ENCODE data around the gene MYH10. TPM values are rescaled to one million over a fixed set of nuclear protein-coding genes. Genes with fewer than 3 reads are reported as not detected.

Gene MYH10
- total and polyA plus RNA-seq, 9 of the 15 experiments (the other 6 are each of a cell fraction or from before 2014, with no cell fraction given): 16.3 to 95.3 (median 39.7) TPM

GRCh38 chr17:8651013-8651412 lies 20.5 kb upstream of the MYH10 start:
- Histone ChIP-seq H3K36me3 (ENCODE audit: control insufficient read depth, insufficient read depth, low read length) (no peaks in the 10 kb centered on the region), H3K9ac (ENCODE audit: insufficient read depth in 1 of 2, low read depth in 2 of 2, low read length in 2 of 2) (no peak overlapping the region), H3K4me2 (ENCODE audit: insufficient read depth, low read length) (no peak overlapping the region), H3K4me1 (replicated peaks in 1 of 2; ENCODE audit: control insufficient read depth in 2 of 2, insufficient read depth in 2 of 2, low read length in 2 of 2) (no peaks in the 10 kb centered on the region), H2AFZ (ENCODE audit: low read depth, low read length) (no peak overlapping the region), H3K9me1 (ENCODE audit: control insufficient read depth, insufficient read depth, low read length) (no peaks in the 10 kb centered on the region), H3K79me2 (ENCODE audit: control insufficient read depth, insufficient read depth, low read length) (no peaks in the 10 kb centered on the region), H3K27me3 (ENCODE audit: control insufficient read depth in 2 of 2, insufficient read depth in 2 of 2, low read length in 2 of 2) (peaks cover 9 to 49% of the 10 kb centered on the region in 2 experiments; a peak in 4 of 5 replicates), H3K27ac (ENCODE audit: extremely low read depth, low read depth, low read length) (no peak overlapping the region), H4K20me1 (replicated peaks; ENCODE audit: control insufficient read depth, insufficient read depth, low read length) (no peaks in the 10 kb centered on the region), H3K9me3 (replicated peaks; ENCODE audit: control insufficient read depth, insufficient read depth, low read depth, low read length) (no peaks in the 10 kb centered on the region), H3K4me3 (no peak overlapping the region)
- WGBS (ENCODE audit: insufficient coverage, low coverage, missing lambda C conversion rate): 0% methylated on average over 4 of the region's 4 CpGs
- ATAC-seq (peak; percentile 70), DNase-seq (ENCODE audit: extremely low read depth in 1 of 4, low spot score in 3 of 4) (peak in 2 of 4 experiments; percentile 8 to 14), FAIRE-seq (no peak)
- intact Hi-C loops (cut with micrococcal nuclease) (no loop called here), in situ Hi-C loops (cut with MboI) (no loop called here)
- CTCF ChIA-PET (ENCODE audit: low intra/inter-chr PET ratio): no interaction called here
- BruUV-seq (replicated peaks): no TSS peak
- POLR2A ChIA-PET: interaction anchor here (2.0 kb wide), 1 partner anchor 12 kb away, joined by 13 read pairs; no protein-coding TSS in a partner anchor
- TF ChIP-seq HDAC3 (IDR thresholded peaks at IDR 0.05; ENCODE audit: borderline replicate concordance, partially characterized antibody) (no peak), CTCF (IDR thresholded peaks at IDR 0.05 in 2 of 3, conservative IDR thresholded peaks at IDR 0.05 in 1 of 3; ENCODE audit: insufficient read depth in 2 of 3, low read depth in 1 of 3, low read length in 3 of 3) (peak; percentile 22 to 39 (median 30); a peak in 2 of 6 replicates), SRSF3 (IDR thresholded peaks at IDR 0.05; ENCODE audit: insufficient read depth, low read length) (no peak), RAD21 (CRISPR knock-in tag; conservative IDR thresholded peaks at IDR 0.05 in 1 of 2, IDR thresholded peaks at IDR 0.05 in 1 of 2) (peak in 1 of 2 experiments; percentile 47; a peak in 2 of 4 replicates), CREBBP (IDR thresholded peaks at IDR 0.05; ENCODE audit: low read depth, low read length) (no peak), CBX1 (IDR thresholded peaks at IDR 0.05; ENCODE audit: low read depth) (no peak), CREB3L1 (IDR thresholded peaks at IDR 0.05; ENCODE audit: borderline replicate concordance, low read depth) (no peak), SAFB (IDR thresholded peaks at IDR 0.05; ENCODE audit: borderline replicate concordance, low read depth, low read length) (no peak), FUS (optimal IDR thresholded peaks at IDR 0.05; ENCODE audit: low read depth, low read length) (no peak), GTF2B (IDR thresholded peaks at IDR 0.05; ENCODE audit: extremely low read depth, insufficient read length) (no peak), NUFIP1 (IDR thresholded peaks at IDR 0.05; ENCODE audit: partially characterized antibody) (no peak)
- TF ChIP-seq, protein P1, sequence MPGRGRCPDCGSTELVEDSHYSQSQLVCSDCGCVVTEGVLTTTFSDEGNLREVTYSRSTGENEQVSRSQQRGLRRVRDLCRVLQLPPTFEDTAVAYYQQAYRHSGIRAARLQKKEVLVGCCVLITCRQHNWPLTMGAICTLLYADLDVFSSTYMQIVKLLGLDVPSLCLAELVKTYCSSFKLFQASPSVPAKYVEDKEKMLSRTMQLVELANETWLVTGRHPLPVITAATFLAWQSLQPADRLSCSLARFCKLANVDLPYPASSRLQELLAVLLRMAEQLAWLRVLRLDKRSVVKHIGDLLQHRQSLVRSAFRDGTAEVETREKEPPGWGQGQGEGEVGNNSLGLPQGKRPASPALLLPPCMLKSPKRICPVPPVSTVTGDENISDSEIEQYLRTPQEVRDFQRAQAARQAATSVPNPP (IDR thresholded peaks at IDR 0.05; ENCODE audit: borderline replicate concordance, insufficient read depth, insufficient read length): no peak

All from K562 (cell line).